HepG2 (cell line): ENCODE results near the gene INPP5K. TPM values are rescaled to one million over a fixed set of nuclear protein-coding genes. Genes with fewer than 3 reads are reported as not detected.
A peak's percentile ranks its signal among the peaks of the same experiment; 100 is the strongest.

Experiments
- AHR ChIP-seq: IDR thresholded peaks from 2 replicates; pipeline ENCODE4 v1.6.1; 2018; ENCODE audit warnings: missing genetic modification reagents, missing compliant biosample characterization
- EEA1 ChIP-seq: sonication (generic); formaldehyde crosslinking; IDR thresholded peaks from 2 replicates; pipeline ENCODE4 v1.5.1; 2020; ENCODE audit warnings: mild to moderate bottlenecking, missing genetic modification reagents, borderline replicate concordance
- FOXC1 ChIP-seq: sonication (generic); formaldehyde crosslinking; IDR thresholded peaks from 2 replicates; pipeline ENCODE4 v1.8.0; 2022; ENCODE audit warnings: mild to moderate bottlenecking, missing genetic modification reagents, borderline replicate concordance
- KDM2A ChIP-seq: sonication (generic); formaldehyde crosslinking; IDR thresholded peaks from 2 replicates; pipeline ENCODE4 v1.4.0; 2020; ENCODE audit warnings: low read depth, missing genetic modification reagents, borderline replicate concordance
- SAP130 ChIP-seq: IDR thresholded peaks from 2 replicates; pipeline ENCODE4 v1.6.1; 2016; ENCODE audit warnings: low read depth
- SCMH1 ChIP-seq: sonication (generic); formaldehyde crosslinking; IDR thresholded peaks from 2 replicates; pipeline ENCODE4 v1.9.0; 2021; ENCODE audit warnings: missing genetic modification reagents, mild to moderate bottlenecking, borderline replicate concordance
- ZNF335 ChIP-seq: sonication (generic); formaldehyde crosslinking; IDR thresholded peaks from 2 replicates; pipeline ENCODE4 v1.4.0; 2020; ENCODE audit warnings: missing genetic modification reagents
- ZNF674 ChIP-seq: sonication (generic); formaldehyde crosslinking; IDR thresholded peaks from 2 replicates; pipeline ENCODE4 v1.5.0; 2020; ENCODE audit warnings: low read depth, mild to moderate bottlenecking, missing genetic modification reagents
- ZNF678 ChIP-seq: sonication (generic); formaldehyde crosslinking; IDR thresholded peaks from 2 replicates; pipeline ENCODE4 v1.4.0; 2020; ENCODE audit warnings: mild to moderate bottlenecking, missing genetic modification reagents
- ZNF792 ChIP-seq: IDR thresholded peaks from 2 replicates; pipeline ENCODE4 v1.6.1; 2016
- polyA plus RNA-seq, 8 experiments: library from polyadenylated mRNA; depleted of rRNA in 3 of 8; stranded (reverse) in 7 of 8; unstranded in 1 of 8; fragments of >200 nt; fragmentation: Illumina TruSeq in 4 of 8; extraction: Trizol in 4 of 8; gene quantifications; 2 replicates each; pipeline versions ENCODE4 v1.2.1 to v1.2.3, GENCODE V29; 2011 to 2016; ENCODE audit warnings: low read depth in 4 of 8, missing spikeins in 1 of 8, mixed read lengths in 1 of 8; ENCODE audit not compliant: insufficient read depth in 1 of 8
- total RNA-seq, 5 experiments: library from RNA; depleted of rRNA; stranded (reverse); fragments of >200 nt; fragmentation: Illumina TruSeq; extraction: Trizol; gene quantifications; 2 replicates each; pipeline ENCODE4 v1.2.3, GENCODE V29; 2016; ENCODE audit warnings: low read depth in 1 of 5
- TF ChIP-seq, protein P1 (sequence below): sonication (generic); formaldehyde crosslinking; IDR thresholded peaks from 2 replicates; pipeline ENCODE4 v1.4.0; 2020; ENCODE audit warnings: mild to moderate bottlenecking, missing genetic modification reagents
- TF ChIP-seq, protein P2 (sequence below): sonication (generic); formaldehyde crosslinking; IDR thresholded peaks from 2 replicates; pipeline ENCODE4 v1.9.0; 2021; ENCODE audit warnings: missing genetic modification reagents, mild to moderate bottlenecking, borderline replicate concordance
- TF ChIP-seq, protein P3 (sequence below): IDR thresholded peaks from 2 replicates; pipeline ENCODE4 v1.6.1; 2012; ENCODE audit warnings: low read length, improper control_type of control experiment
- TF ChIP-seq, protein P4 (sequence below): sonication (generic); formaldehyde crosslinking; conservative IDR thresholded peaks from 2 replicates; pipeline ENCODE4 v1.8.0; 2022; ENCODE audit warnings: missing genetic modification reagents
- TF ChIP-seq, protein P5 (sequence below): IDR thresholded peaks from 2 replicates; pipeline ENCODE4 v1.6.1; 2016; ENCODE audit warnings: missing genetic modification reagents, missing compliant biosample characterization

INPP5K gene
- total and polyA plus RNA-seq, 2 of the 13 experiments (the other 11 are each of a cell fraction or from before 2014, with no cell fraction given), result 4.8 to 9.6 TPM

DNA sequence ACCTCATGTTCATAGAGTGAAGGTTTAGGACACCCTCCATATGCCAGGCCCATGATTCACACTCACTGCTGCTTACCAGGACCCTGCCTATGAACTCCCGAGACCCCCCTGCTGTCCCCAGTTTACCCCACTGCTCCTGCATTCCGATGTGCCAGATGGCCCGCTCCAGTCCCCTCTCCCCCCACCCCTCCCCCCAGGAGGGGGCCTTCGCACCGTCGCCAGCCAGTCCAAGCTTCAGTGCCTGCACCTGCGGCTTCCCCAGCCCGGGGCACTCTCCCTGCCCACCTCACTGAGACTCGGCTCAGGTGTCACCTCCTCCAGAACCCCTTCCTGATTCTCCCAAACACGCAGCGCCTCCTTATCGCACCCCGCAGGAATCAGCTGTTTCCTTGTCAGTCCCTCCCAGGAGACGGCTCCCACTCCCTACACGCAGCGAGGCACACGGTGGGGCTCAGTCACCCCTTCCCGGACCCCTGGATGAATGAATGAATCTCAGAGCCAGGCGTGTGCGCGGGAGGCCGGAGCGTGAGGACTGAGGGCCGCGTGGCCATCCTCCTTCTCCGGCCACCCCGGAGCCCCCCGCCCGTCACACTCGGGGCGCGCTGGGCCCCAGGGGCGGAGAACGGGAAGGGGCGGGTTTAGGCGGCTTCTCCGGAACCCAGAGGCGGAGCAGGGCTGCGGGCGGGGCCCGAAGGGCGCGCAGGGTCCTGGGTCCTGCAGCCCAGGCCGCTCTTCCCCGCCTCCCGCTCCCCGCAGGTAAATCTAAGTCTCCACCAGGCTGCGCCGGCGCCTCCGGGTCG is 25.6 kb downstream of the INPP5K start (continued):
- TF ChIP-seq, protein P1, sequence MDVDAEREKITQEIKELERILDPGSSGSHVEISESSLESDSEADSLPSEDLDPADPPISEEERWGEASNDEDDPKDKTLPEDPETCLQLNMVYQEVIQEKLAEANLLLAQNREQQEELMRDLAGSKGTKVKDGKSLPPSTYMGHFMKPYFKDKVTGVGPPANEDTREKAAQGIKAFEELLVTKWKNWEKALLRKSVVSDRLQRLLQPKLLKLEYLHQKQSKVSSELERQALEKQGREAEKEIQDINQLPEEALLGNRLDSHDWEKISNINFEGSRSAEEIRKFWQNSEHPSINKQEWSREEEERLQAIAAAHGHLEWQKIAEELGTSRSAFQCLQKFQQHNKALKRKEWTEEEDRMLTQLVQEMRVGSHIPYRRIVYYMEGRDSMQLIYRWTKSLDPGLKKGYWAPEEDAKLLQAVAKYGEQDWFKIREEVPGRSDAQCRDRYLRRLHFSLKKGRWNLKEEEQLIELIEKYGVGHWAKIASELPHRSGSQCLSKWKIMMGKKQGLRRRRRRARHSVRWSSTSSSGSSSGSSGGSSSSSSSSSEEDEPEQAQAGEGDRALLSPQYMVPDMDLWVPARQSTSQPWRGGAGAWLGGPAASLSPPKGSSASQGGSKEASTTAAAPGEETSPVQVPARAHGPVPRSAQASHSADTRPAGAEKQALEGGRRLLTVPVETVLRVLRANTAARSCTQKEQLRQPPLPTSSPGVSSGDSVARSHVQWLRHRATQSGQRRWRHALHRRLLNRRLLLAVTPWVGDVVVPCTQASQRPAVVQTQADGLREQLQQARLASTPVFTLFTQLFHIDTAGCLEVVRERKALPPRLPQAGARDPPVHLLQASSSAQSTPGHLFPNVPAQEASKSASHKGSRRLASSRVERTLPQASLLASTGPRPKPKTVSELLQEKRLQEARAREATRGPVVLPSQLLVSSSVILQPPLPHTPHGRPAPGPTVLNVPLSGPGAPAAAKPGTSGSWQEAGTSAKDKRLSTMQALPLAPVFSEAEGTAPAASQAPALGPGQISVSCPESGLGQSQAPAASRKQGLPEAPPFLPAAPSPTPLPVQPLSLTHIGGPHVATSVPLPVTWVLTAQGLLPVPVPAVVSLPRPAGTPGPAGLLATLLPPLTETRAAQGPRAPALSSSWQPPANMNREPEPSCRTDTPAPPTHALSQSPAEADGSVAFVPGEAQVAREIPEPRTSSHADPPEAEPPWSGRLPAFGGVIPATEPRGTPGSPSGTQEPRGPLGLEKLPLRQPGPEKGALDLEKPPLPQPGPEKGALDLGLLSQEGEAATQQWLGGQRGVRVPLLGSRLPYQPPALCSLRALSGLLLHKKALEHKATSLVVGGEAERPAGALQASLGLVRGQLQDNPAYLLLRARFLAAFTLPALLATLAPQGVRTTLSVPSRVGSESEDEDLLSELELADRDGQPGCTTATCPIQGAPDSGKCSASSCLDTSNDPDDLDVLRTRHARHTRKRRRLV (CRISPR knock-in tag), result peak; percentile 59; the same call in 1 of the 2 replicates
- no peak for TF ChIP-seq ZNF678 (CRISPR knock-in tag)
- TF ChIP-seq ZNF792 (CRISPR knock-in tag), result 0 out of 2 replicates have a peak, but pooled peaks have one; percentile 17
- no peak for TF ChIP-seq AHR (CRISPR knock-in tag)
- TF ChIP-seq EEA1 (CRISPR knock-in tag), result no peak
- peak; percentile 82 for TF ChIP-seq SAP130 (CRISPR knock-in tag)
- TF ChIP-seq, protein P2, sequence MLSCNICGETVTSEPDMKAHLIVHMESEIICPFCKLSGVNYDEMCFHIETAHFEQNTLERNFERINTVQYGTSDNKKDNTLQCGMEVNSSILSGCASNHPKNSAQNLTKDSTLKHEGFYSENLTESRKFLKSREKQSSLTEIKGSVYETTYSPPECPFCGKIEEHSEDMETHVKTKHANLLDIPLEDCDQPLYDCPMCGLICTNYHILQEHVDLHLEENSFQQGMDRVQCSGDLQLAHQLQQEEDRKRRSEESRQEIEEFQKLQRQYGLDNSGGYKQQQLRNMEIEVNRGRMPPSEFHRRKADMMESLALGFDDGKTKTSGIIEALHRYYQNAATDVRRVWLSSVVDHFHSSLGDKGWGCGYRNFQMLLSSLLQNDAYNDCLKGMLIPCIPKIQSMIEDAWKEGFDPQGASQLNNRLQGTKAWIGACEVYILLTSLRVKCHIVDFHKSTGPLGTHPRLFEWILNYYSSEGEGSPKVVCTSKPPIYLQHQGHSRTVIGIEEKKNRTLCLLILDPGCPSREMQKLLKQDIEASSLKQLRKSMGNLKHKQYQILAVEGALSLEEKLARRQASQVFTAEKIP (CRISPR knock-in tag), result no peak
- peak; percentile 77; the same call in 1 of the 2 replicates for TF ChIP-seq KDM2A (CRISPR knock-in tag)
- no peak for TF ChIP-seq FOXC1 (CRISPR knock-in tag)
- TF ChIP-seq ZNF335, result no peak
- TF ChIP-seq, protein P3, sequence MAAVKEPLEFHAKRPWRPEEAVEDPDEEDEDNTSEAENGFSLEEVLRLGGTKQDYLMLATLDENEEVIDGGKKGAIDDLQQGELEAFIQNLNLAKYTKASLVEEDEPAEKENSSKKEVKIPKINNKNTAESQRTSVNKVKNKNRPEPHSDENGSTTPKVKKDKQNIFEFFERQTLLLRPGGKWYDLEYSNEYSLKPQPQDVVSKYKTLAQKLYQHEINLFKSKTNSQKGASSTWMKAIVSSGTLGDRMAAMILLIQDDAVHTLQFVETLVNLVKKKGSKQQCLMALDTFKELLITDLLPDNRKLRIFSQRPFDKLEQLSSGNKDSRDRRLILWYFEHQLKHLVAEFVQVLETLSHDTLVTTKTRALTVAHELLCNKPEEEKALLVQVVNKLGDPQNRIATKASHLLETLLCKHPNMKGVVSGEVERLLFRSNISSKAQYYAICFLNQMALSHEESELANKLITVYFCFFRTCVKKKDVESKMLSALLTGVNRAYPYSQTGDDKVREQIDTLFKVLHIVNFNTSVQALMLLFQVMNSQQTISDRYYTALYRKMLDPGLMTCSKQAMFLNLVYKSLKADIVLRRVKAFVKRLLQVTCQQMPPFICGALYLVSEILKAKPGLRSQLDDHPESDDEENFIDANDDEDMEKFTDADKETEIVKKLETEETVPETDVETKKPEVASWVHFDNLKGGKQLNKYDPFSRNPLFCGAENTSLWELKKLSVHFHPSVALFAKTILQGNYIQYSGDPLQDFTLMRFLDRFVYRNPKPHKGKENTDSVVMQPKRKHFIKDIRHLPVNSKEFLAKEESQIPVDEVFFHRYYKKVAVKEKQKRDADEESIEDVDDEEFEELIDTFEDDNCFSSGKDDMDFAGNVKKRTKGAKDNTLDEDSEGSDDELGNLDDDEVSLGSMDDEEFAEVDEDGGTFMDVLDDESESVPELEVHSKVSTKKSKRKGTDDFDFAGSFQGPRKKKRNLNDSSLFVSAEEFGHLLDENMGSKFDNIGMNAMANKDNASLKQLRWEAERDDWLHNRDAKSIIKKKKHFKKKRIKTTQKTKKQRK, result no peak
- TF ChIP-seq SCMH1, result no peak
- TF ChIP-seq, protein P4, sequence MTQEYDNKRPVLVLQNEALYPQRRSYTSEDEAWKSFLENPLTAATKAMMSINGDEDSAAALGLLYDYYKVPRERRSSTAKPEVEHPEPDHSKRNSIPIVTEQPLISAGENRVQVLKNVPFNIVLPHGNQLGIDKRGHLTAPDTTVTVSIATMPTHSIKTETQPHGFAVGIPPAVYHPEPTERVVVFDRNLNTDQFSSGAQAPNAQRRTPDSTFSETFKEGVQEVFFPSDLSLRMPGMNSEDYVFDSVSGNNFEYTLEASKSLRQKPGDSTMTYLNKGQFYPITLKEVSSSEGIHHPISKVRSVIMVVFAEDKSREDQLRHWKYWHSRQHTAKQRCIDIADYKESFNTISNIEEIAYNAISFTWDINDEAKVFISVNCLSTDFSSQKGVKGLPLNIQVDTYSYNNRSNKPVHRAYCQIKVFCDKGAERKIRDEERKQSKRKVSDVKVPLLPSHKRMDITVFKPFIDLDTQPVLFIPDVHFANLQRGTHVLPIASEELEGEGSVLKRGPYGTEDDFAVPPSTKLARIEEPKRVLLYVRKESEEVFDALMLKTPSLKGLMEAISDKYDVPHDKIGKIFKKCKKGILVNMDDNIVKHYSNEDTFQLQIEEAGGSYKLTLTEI (CRISPR knock-in tag), result no peak
- TF ChIP-seq, protein P5, sequence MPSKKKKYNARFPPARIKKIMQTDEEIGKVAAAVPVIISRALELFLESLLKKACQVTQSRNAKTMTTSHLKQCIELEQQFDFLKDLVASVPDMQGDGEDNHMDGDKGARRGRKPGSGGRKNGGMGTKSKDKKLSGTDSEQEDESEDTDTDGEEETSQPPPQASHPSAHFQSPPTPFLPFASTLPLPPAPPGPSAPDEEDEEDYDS (CRISPR knock-in tag), result peak; percentile 63; the same call in 1 of the 2 replicates
- TF ChIP-seq ZNF674 (CRISPR knock-in tag), result no peak
